Esophagus squamous epithelium (tissue), 5 donors: Measurements from ENCODE around the gene SNED1. TPM values are rescaled to one million over a fixed set of nuclear protein-coding genes. Genes with fewer than 3 reads are reported as not detected.
A peak's percentile ranks its signal among the peaks of the same experiment; 100 is the strongest.

Source experiments
- DNase-seq: peaks from one replicate; lab custom pipeline; 2025; lab: John Stamatoyannopoulos, UW
- H3K27ac ChIP-seq, 4 donors: fragments of 200-600 bp; sonication (generic); one replicate each; pipeline ENCODE4 v1.5.1; 2016 to 2019; ENCODE audit warnings: mild to moderate bottlenecking in 1 of 4
- H3K27me3 ChIP-seq, 4 donors: fragments of 200-600 bp; sonication (generic); 1 replicate in 3 of 4; 2 replicates in 1 of 4; pipeline versions ENCODE4 v1.5.1 to v1.6.0; 2017 to 2021; ENCODE audit warnings: antibody characterized with exemption in 1 of 4
- H3K36me3 ChIP-seq, 3 donors: fragments of 200-600 bp; sonication (generic); one replicate each; pipeline ENCODE4 v1.5.1; 2016 to 2019
- H3K4me1 ChIP-seq, 3 donors: fragments of 200-600 bp; sonication (generic); one replicate each; pipeline ENCODE4 v1.5.1; 2017 to 2019
- H3K4me3 ChIP-seq, 4 donors: fragments of 200-600 bp; sonication (generic); 1 replicate in 3 of 4; 2 replicates in 1 of 4; pipeline ENCODE4 v1.5.1; 2016 to 2019; ENCODE audit warnings: mild to moderate bottlenecking in 2 of 4, moderate library complexity in 1 of 4
- H3K9me3 ChIP-seq, 3 donors: fragments of 200-600 bp; sonication (generic); one replicate each; pipeline ENCODE4 v1.5.1; 2016 to 2019
- POLR2A ChIP-seq, 4 donors: fragments of 450-650 bp; IDR thresholded peaks; one replicate each; pipeline ENCODE4 v1.6.1; 2017; ENCODE audit warnings: antibody characterized with exemption in 4 of 4, mild to moderate bottlenecking in 4 of 4, moderate library complexity in 3 of 4
- WGBS, 2 donors: methylation state at CpG; one replicate each; pipeline ENCODE4 v1.1.5; 2018; 5-methylcytosine and 5-hydroxymethylcytosine counted together
- intact Hi-C: fragments of 100-400 bp; cut with DNase I; formaldehyde crosslinking; loops from one replicate; pipeline ENCODE4 v1.15.0; 2022
- total RNA-seq, 4 donors: library from RNA; depleted of rRNA; stranded (reverse); fragments of >200 nt; gene quantifications; one replicate each; pipeline ENCODE4 v1.1.0, GENCODE V29; 2016
- TF ChIP-seq, protein P1 (sequence below), 6 experiments: fragments of 450-650 bp in 4 of 6; fragments of 200-600 bp in 2 of 6; sonication (generic) in 2 of 6; IDR thresholded peaks; one replicate each; pipeline ENCODE4 v1.5.1; 2016 to 2019; ENCODE audit warnings: antibody characterized with exemption in 6 of 6, mild to moderate bottlenecking in 4 of 6, moderate library complexity in 4 of 6
- donor health status: DM: yes; HTN: yes; CAD: no.

The SNED1 gene
- total RNA-seq, 4 donors from 2014 or later: 3.3 to 13.9 (median 4.8) TPM

DNA sequence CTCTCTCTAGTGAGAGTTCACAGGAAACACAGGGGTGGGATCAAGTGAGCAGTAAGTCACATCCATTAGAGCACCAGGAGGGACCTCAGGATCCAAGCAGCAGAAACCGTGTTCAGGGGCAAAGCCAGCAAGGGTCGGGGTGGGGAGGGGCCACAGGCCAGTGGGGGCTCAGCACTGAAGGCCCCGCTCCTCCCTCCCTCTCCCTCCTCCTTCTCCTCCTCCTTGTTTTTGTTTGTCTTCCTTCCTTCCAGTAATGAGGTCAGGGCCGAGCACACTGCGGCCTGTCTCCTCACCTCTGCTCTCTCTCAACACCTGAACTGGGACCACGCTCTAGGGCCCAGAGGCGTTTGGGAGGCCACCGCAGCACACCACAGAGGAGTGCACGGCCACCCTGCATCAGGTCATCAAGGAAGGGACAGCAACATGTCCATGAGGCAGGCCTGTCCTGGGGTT is 82.8 kb downstream of the SNED1 start:
- H3K36me3 ChIP-seq: peaks cover 0 to 25% (median 0%) of the 10 kb centered on the region in 3 donors
- no peaks in the 10 kb centered on the region for H3K9me3 ChIP-seq
- H3K27ac ChIP-seq: peak overlapping the region in 1 of 4 donors; percentile 34
- TF ChIP-seq, protein P1, sequence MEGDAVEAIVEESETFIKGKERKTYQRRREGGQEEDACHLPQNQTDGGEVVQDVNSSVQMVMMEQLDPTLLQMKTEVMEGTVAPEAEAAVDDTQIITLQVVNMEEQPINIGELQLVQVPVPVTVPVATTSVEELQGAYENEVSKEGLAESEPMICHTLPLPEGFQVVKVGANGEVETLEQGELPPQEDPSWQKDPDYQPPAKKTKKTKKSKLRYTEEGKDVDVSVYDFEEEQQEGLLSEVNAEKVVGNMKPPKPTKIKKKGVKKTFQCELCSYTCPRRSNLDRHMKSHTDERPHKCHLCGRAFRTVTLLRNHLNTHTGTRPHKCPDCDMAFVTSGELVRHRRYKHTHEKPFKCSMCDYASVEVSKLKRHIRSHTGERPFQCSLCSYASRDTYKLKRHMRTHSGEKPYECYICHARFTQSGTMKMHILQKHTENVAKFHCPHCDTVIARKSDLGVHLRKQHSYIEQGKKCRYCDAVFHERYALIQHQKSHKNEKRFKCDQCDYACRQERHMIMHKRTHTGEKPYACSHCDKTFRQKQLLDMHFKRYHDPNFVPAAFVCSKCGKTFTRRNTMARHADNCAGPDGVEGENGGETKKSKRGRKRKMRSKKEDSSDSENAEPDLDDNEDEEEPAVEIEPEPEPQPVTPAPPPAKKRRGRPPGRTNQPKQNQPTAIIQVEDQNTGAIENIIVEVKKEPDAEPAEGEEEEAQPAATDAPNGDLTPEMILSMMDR (IDR thresholded peaks at IDR 0.05): no peak
- no peak for TF ChIP-seq POLR2A (IDR thresholded peaks at IDR 0.05)
- H3K27me3 ChIP-seq: no peaks in the 10 kb centered on the region
- intact Hi-C loops: no loop called here
- H3K4me1 ChIP-seq: peaks cover 0 to 15% (median 0%) of the 10 kb centered on the region in 3 donors
- 63 to 71% methylated on average over 7 to 8 of the region's 9 CpGs for WGBS, 2 donors
- DNase-seq: no peak
- H3K4me3 ChIP-seq: no peak overlapping the region

DNA sequence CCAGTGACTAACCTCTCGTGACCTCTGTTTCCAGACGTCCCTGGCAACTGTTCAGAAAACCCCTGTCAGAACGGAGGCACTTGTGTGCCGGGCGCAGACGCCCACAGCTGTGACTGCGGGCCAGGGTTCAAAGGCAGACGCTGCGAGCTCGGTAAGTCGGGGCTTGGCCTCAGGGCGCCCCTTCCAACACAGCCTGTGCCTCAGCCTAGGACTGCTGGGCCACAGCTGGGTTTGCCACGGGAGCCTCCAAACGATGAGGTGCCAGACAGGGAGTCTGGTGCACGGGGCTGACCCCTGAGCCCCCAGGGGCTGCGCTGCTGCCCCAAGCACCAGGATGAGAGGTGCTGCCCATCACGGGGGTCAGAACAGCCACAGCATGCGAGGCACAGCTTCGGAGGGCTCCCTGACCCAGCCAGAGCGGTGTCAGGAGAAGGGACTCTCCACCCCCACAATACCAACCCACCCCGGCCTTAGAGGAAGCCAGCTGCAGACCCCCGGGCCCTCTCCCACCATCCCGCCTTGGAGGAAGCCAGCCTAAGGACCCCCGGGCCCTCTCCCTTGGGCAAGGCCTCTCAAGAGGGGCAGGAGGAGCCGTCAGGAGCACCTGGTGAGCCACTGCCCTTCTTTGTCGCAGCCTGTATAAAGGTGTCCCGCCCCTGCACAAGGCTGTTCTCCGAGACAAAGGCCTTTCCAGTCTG is 83.4 kb downstream of the SNED1 start:
- TF ChIP-seq, protein P1 (IDR thresholded peaks at IDR 0.05): no peak
- TF ChIP-seq POLR2A (IDR thresholded peaks at IDR 0.05): no peak
- H3K4me3 ChIP-seq: no peak overlapping the region
- peaks cover 1 to 29% (median 3%) of the 10 kb centered on the region in 3 donors for H3K36me3 ChIP-seq
- H3K27ac ChIP-seq: no peak overlapping the region
- no peak for DNase-seq
- intact Hi-C loops: no loop called here
- peaks cover 0 to 15% (median 0%) of the 10 kb centered on the region in 3 donors for H3K4me1 ChIP-seq
- 66 to 77% methylated on average over 5 to 12 of the region's 28 CpGs for WGBS, 2 donors
- no peaks in the 10 kb centered on the region for H3K9me3 ChIP-seq
- no peaks in the 10 kb centered on the region for H3K27me3 ChIP-seq

DNA sequence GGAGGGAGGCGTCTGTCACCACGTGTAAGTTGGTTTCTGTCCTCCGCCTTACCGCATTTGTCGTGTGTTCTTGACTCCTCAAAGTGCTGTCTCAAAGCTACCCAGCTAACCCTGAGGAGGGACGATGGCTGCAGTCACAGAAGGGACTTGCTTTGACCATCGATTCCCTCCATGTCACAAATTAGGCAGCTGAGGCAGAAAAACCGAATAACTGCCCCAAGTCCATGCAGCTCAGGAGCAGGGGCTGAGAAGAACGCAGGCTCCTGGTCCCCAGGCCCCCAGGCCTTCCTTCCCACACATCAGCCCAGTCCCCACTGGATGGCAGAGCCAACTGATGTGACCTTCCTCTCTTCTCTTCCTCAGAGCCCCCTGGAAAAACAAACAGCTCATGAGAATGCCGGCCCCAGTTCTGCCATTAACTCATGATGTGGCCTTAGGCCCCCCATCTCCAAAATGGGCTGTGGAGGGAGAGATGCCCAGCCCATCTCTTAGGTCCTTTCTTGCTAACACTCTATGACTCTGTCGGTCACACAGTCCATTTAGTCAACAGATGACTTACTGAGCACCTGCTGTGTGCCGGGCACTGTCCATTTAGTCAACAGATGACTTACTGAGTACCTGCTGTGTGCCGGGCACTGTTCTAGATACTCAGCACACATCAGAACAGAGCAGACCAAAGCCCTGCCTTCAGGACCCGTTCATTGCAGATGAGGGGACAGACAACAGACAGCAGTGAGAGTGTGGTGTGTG is 84.1 kb downstream of the SNED1 start:
- TF ChIP-seq, protein P1 (IDR thresholded peaks at IDR 0.05): no peak
- TF ChIP-seq POLR2A (IDR thresholded peaks at IDR 0.05): no peak
- Histone ChIP-seq H3K4me1 (peaks cover 0 to 15% (median 0%) of the 10 kb centered on the region in 3 donors), H3K27ac (no peak overlapping the region), H3K4me3 (no peak overlapping the region), H3K9me3 (no peaks in the 10 kb centered on the region), H3K36me3 (peaks cover 9 to 36% (median 10%) of the 10 kb centered on the region in 3 donors), H3K27me3 (no peaks in the 10 kb centered on the region)
- 60 to 77% methylated on average over 7 to 10 of the region's 14 CpGs for WGBS, 2 donors
- intact Hi-C loops: no loop called here
- no peak for DNase-seq

DNA sequence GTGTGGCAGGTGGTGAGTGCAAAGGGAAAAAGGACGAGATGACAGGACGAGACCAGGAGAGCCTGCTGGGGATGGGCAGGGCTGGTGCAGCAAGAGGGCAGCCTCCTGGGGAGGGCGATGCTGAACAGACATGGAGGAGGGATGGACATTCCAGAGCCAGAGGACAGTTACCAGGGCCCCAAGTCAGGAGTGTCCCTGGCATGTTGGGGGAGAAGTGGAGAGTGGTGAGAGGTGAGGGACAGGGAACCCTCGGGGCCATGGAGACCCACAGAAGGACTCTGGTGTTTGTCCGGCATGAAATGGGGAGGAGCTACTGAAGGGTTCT is 84.6 kb downstream of the SNED1 start:
- H3K9me3 ChIP-seq: no peaks in the 10 kb centered on the region
- no peak for DNase-seq
- H3K4me1 ChIP-seq: peaks cover 0 to 15% (median 0%) of the 10 kb centered on the region in 3 donors
- peaks cover 14 to 42% (median 15%) of the 10 kb centered on the region in 3 donors for H3K36me3 ChIP-seq
- WGBS, 2 donors: 75 to 84% methylated on average over 5 of the region's 5 CpGs
- H3K27me3 ChIP-seq: no peaks in the 10 kb centered on the region
- H3K4me3 ChIP-seq: no peak overlapping the region
- no peak overlapping the region for H3K27ac ChIP-seq
- TF ChIP-seq, protein P1 (IDR thresholded peaks at IDR 0.05): no peak
- no peak for TF ChIP-seq POLR2A (IDR thresholded peaks at IDR 0.05)
- intact Hi-C loops: no loop called here
